ENCODE results near the gene FAM81B.

The FAM81B gene

GRCh38 chr5:95454536-95454935, 63.4 kb downstream of the FAM81B start:
- no peak overlapping the region for H3K4me3 ChIP-seq (replicated peaks; ENCODE audit: low read depth, low read length)
- DNase-seq (ENCODE audit: low read depth) = no peak
- TF ChIP-seq CTCF (IDR thresholded peaks at IDR 0.05; ENCODE audit: low read length, missing control alignments) = no peak

- H3K4me3 ChIP-seq (replicated peaks; ENCODE audit: low read depth, low read length) = no peak overlapping the region
- no peak for TF ChIP-seq CTCF (IDR thresholded peaks at IDR 0.05; ENCODE audit: low read length, missing control alignments)
- DNase-seq (ENCODE audit: low read depth) = no peak
Observed at GRCh38 chr5:95460665-95461064, 69.5 kb downstream of the FAM81B start.

GRCh38 chr5:95471487-95471886, 80.3 kb downstream of the FAM81B start:
- no peak for TF ChIP-seq CTCF (IDR thresholded peaks at IDR 0.05; ENCODE audit: low read length, missing control alignments)
- H3K4me3 ChIP-seq (replicated peaks; ENCODE audit: low read depth, low read length) = no peak overlapping the region
- no peak for DNase-seq (ENCODE audit: low read depth)

- H3K4me3 ChIP-seq (replicated peaks; ENCODE audit: low read depth, low read length) = no peak overlapping the region
- no peak for TF ChIP-seq CTCF (IDR thresholded peaks at IDR 0.05; ENCODE audit: low read length, missing control alignments)
- peak; percentile 53 for DNase-seq (ENCODE audit: low read depth)
Observed at GRCh38 chr5:95471942-95472341, 80.8 kb downstream of the FAM81B start.

- DNase-seq (ENCODE audit: low read depth) = no peak
- no peak for TF ChIP-seq CTCF (IDR thresholded peaks at IDR 0.05; ENCODE audit: low read length, missing control alignments)
- H3K4me3 ChIP-seq (replicated peaks; ENCODE audit: low read depth, low read length) = no peak overlapping the region
Observed at GRCh38 chr5:95484421-95484820, 93.3 kb downstream of the FAM81B start.

GRCh38 chr5:95486191-95486590, 95.0 kb downstream of the FAM81B start:
- TF ChIP-seq CTCF (IDR thresholded peaks at IDR 0.05; ENCODE audit: low read length, missing control alignments) = no peak
- no peak overlapping the region for H3K4me3 ChIP-seq (replicated peaks; ENCODE audit: low read depth, low read length)
- DNase-seq (ENCODE audit: low read depth) = no peak

- TF ChIP-seq CTCF (IDR thresholded peaks at IDR 0.05; ENCODE audit: low read length, missing control alignments) = no peak
- DNase-seq (ENCODE audit: low read depth) = no peak
- H3K4me3 ChIP-seq (replicated peaks; ENCODE audit: low read depth, low read length) = no peak overlapping the region
Observed at GRCh38 chr5:95487880-95488279, 96.7 kb downstream of the FAM81B start.
